ENCODE measurements around the gene HSPA1B.
A peak's percentile ranks its signal among the peaks of the same experiment; 100 is the strongest.
"Not testable (repeated sequence)": the region's sequence is repeated elsewhere in the genome, so short reads cannot be mapped to it uniquely, and the experiment has no call there.

The HSPA1B gene

GRCh38 chr6:31860349-31860748 is 32.8 kb downstream of the HSPA1B start:
- no peak for DNase-seq

DNA sequence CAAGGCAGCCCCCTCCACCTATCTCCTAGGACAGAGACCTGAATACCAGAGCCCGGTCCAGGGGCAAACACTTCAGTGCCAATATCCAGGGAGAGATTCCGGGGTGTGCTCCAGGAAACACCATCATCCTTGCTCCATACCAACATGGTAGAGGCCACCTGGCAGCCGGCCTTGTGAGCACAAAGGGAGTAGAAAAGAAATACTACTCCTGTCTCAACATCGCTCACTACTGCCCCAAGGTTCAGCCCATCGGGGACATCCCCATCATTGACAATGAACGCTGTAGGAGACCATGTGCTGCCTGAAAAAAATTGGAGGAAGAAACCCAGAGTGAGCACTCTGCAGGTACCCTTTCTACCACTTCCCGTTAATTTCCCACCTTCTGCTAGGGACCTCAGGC is 33.6 kb downstream of the HSPA1B start:
- no peak for DNase-seq

- DNase-seq = no peak
These were observed 34.4 kb downstream of the HSPA1B start for GRCh38 chr6:31861919-31862343.

DNA sequence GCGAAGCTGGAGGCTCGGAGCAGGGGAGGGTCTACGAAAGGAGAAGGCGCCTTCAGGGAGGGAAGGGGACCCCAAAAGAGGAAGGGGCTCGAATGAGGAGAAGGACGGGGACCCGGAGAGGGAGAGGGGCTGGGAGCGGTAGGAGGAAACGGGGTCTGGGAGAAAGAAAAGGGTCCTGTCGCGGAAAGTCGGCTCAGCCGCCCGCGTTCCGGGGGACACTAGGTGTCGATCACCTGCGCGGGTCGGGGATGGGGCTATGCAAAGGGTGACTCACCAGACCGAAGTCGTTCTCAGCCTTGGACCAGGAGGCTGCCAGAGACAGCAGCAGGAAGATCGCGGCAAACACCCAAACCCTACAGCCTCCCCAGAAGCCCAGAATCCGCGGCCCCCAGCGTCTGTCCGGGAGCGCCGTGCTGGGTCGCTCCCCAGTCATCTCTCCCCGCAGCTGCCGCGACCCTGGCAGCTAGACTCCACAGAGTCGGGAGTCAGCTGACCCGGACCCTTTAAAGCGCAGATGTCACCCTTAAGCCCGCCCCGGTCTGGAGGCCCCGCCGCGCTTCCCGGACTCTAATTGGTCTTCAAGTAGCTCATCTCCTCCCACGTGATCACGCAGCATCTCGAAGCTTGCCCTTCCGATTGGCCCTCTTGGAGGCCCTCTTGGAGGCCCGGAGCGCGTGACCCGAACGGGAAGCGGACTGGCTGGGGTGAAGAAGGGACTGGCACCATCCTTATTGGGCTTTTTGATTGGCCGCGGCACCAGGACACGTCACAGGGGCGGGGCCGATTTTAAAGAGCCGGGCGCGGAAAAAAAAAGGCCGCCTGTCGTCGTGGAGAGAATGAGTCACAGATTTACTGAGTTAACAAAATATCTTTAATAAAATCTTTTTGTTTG is 35.1 kb downstream of the HSPA1B start, which contains the start of gene NEU1:
Gene NEU1, minus strand, starts transcription at position 478 of the 892 bp plus-strand sequence. Its CDS starts 45 bp downstream, at position 433.
- peak; percentile 100 for DNase-seq

- not testable (repeated sequence) for DNase-seq
These were observed 36.6 kb downstream of the HSPA1B start for GRCh38 chr6:31864123-31864562.

GRCh38 chr6:31864818-31865204 is 37.3 kb downstream of the HSPA1B start:
- DNase-seq = no peak

DNA sequence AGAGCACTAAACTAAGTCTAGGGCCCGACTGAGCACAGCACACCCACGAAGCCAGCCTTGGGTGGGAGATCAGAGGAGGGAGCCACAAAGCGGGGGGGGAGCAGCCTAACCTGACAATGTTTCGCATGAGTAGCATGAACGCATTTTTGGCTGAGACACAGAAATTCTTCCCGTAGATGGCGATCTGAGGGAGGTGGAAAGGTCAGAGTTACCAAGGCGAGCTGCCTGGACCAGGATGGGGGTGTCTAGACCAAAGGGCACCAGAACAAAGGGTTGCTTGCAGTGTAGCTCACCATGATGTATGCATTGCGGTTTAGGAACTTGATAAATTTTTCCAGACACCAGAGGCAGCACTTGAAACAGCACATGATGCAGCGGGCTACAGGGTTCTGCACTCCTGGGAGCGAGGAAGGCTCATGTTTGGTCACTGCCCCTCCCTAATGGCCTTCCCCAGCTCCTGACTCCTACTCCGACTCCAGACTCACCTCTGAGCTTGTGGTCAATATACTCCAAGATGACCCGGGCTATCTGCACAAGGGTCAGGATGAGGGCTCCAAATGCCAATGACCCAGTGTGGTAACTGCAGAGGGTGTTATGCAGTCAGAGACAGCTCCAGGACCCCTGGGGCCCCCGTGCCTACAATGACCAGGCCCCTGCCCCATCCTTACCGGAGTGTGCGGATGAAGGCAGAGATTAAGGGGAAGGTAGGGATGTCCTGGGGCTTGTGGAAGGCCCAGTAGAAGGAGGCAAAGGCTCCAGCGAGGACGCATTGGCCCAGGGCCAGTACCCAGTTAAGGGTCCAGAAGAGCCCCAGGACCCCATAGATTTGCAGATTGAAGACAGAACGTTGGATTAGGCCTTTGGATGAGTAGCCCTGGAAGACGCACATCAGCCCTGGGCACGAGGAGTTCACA is 37.9 kb downstream of the HSPA1B start:
- no peak for DNase-seq

GRCh38 chr6:31868658-31868971 is 41.1 kb downstream of the HSPA1B start:
- not testable (repeated sequence) for DNase-seq

GRCh38 chr6:31869343-31869742 is 41.8 kb downstream of the HSPA1B start:
- no peak for DNase-seq

GRCh38 chr6:31870385-31870921 is 42.9 kb downstream of the HSPA1B start:
- DNase-seq = no peak

GRCh38 chr6:31871046-31871659 is 43.6 kb downstream of the HSPA1B start:
- no peak for DNase-seq

DNA sequence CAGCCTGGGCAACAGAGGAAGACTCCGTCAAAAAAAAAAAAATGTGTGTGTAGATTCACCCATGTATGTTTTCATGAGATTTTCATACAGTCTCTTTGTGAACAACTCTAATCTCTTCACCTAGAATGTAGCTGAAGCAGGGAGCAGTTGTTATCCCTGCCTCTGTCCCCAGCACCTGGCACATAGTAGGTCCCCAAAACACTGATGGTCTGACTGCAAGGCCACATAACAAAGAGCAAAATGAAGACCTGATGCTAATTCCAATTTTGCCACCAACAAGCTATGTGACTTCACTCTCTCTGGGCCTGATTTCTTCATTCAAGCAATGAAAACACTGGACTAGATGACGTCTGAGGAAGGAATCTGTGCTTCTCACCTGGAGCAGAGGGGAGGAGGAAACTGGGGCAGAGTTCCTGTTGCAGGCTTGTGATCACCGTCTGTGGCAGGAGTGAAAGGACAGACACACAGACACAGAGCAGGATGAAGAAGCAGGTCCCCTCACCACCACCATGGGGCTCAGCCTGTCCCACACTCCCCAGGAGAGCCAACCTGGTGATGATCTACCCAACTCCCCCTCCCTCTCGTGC is 46.6 kb downstream of the HSPA1B start:
- DNase-seq = no peak

GRCh38 chr6:31874836-31875572 is 47.5 kb downstream of the HSPA1B start:
- DNase-seq = no peak

DNA sequence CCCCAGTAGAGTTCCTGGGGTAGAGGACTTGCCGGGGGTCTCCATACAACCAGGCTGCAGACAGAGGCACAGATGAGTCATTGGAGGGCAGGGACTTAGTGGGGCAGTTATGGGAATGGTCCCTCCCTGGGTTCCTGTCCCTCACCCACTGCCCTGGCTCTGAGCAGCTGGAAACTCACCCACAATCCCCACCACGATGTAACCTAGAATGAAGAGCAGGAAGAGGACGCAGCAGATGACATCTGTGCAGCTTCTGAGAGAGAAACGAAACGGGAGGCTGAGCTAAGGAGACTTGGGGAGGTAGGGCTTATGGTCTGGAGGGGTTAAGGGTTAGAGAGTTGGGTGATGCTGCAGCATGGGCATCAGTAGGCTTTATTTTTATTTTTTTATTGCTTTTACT is 48.3 kb downstream of the HSPA1B start:
- no peak for DNase-seq

DNA sequence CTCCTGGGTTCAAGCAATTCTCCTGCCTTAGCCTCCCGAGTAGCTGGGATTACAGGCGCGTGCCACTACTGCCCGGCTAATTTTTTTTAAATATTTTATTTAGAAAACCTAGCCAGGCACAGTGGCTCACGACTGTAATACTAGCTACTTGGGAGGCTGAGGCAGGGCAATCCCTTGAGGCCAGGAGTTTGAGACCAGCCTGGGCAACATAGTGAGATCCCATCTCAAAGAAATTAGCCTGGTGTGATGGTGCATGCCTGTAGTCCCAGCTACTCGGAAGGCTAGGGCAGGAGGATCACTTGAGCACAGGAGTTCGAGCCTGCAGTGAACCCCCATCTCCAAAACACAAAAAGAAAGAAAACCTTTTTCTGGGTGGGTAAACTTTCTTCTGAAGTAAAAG is 48.8 kb downstream of the HSPA1B start:
- no peak for DNase-seq

DNA sequence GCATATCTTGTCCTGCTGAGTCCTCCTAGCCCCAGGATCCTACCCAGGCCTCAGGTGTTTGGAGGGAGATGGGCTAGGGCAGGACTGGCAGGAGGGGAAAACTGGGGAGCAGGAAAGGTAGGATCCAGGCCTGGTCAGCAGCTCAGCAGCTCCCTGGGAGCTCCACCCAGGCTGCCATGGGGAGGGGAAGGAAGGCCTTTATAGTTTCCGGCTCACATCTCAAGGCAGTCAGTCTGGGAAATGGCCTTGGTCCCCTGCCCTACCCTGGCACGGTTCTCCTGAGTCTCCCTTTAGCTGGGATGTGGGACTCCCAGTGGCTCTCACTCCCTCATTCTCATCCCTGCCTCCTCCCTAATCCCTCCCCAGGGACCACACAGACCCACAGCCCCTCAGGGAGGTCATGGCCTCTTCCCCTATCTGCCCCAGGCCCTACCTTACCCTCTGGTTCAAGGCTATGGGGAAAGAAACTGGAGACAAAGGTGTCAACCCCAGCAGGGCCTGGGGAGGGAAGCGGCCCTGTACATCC is 49.6 kb downstream of the HSPA1B start:
- DNase-seq = no peak

- no peak for DNase-seq
These were observed 50.2 kb downstream of the HSPA1B start for GRCh38 chr6:31877651-31878161.

- no peak for DNase-seq
These were observed 50.7 kb downstream of the HSPA1B start for GRCh38 chr6:31878222-31878621.

GRCh38 chr6:31878726-31879125 is 51.2 kb downstream of the HSPA1B start, which contains the start of gene SLC44A4:
TSS of gene SLC44A4 (minus strand) at chr6:31878997. CDS start at chr6:31878980, 17 bp downstream.
- DNase-seq = no peak

DNA sequence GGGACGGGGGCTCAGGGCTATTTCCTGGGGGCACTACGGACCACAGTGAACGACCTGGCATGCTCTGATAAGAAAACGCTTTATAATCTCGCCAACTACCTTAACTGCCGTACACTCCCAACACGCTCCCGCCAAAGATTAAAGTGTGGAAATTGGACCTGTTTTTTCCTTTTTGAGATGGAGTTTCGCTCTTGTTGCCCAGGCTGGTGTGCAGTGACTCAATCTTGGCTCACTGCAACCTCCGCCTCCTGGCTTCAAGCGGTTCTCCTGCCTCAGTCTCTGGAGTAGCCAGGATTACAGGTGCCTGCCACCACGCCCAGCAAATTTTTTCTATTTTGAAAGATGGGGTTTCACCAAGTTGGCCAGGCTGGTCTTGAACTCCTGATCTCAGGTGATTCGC is 51.6 kb downstream of the HSPA1B start:
- DNase-seq = no peak

Measured in MV-4-11 (cell line).